H9 (cell line): ENCODE results near the gene THAP11. TPM values are rescaled to one million over a fixed set of nuclear protein-coding genes. Genes with fewer than 3 reads are reported as not detected.
A peak's percentile ranks its signal among the peaks of the same experiment; 100 is the strongest.

Source experiments
- DNase-seq: peaks from one replicate; pipeline ENCODE4 v3.0.0-alpha.2; 2017
- H2AFZ ChIP-seq: one replicate; pipeline ENCODE4 v1.6.1; 2013; ENCODE audit warnings: mild to moderate bottlenecking, low read length, control low read depth, moderate library complexity
- H2AK5ac ChIP-seq: 2 replicates; pipeline ENCODE4 v1.6.1; 2013; ENCODE audit warnings: low read length, control low read depth, mixed read lengths; ENCODE audit not compliant: insufficient read length
- H2BK120ac ChIP-seq: one replicate; pipeline ENCODE4 v1.6.1; 2013; ENCODE audit warnings: low read depth, mild to moderate bottlenecking, low read length, control low read depth, inconsistent platforms; ENCODE audit not compliant: poor library complexity, severe bottlenecking
- H2BK12ac ChIP-seq: 2 replicates; pipeline ENCODE4 v1.6.1; 2013; ENCODE audit warnings: low read length, control low read depth, mixed read lengths, low read depth; ENCODE audit not compliant: insufficient read length
- H2BK15ac ChIP-seq: 2 replicates; pipeline ENCODE4 v1.6.1; 2013; ENCODE audit warnings: low read depth, low read length, control low read depth
- H2BK20ac ChIP-seq: one replicate; pipeline ENCODE4 v1.6.1; 2013; ENCODE audit warnings: low read depth, mild to moderate bottlenecking, low read length, control low read depth, inconsistent platforms; ENCODE audit not compliant: poor library complexity, severe bottlenecking
- H2BK5ac ChIP-seq: 2 replicates; pipeline ENCODE4 v1.6.1; 2013; ENCODE audit warnings: low read length, control low read depth, mixed read lengths; ENCODE audit not compliant: insufficient read length
- H3K14ac ChIP-seq: 2 replicates; pipeline ENCODE4 v1.6.1; 2013; ENCODE audit warnings: low read length, control low read depth; ENCODE audit not compliant: insufficient read depth
- H3K18ac ChIP-seq: 2 replicates; pipeline ENCODE4 v1.6.1; 2013; ENCODE audit warnings: low read depth, mild to moderate bottlenecking, mixed read lengths, low read length, control low read depth; ENCODE audit not compliant: insufficient read length
- H3K23ac ChIP-seq: 2 replicates; pipeline ENCODE4 v1.6.1; 2013; ENCODE audit warnings: low read length, control low read depth, mixed read lengths, low read depth; ENCODE audit not compliant: insufficient read length
- H3K23me2 ChIP-seq: 2 replicates; pipeline ENCODE4 v1.6.1; 2013; ENCODE audit warnings: low read depth, mild to moderate bottlenecking, mixed read lengths, low read length, control low read depth; ENCODE audit not compliant: insufficient read length, poor library complexity, severe bottlenecking
- H3K27ac ChIP-seq: 2 replicates; pipeline ENCODE4 v1.5.1; 2013; ENCODE audit warnings: low read length, control low read depth, mixed read lengths, low read depth; ENCODE audit not compliant: insufficient read length
- H3K27me3 ChIP-seq: 2 replicates; pipeline ENCODE4 v1.6.1; 2013; ENCODE audit warnings: low read length, control low read depth, inconsistent platforms; ENCODE audit not compliant: insufficient read depth
- H3K4ac ChIP-seq: 2 replicates; pipeline ENCODE4 v1.6.1; 2013; ENCODE audit warnings: low read depth, mild to moderate bottlenecking, control low read depth, inconsistent platforms, low read length, moderate library complexity
- H3K4me1 ChIP-seq: 2 replicates; pipeline ENCODE4 v1.6.1; 2013; ENCODE audit warnings: low read length, control low read depth, inconsistent platforms; ENCODE audit not compliant: insufficient read depth
- H3K4me2 ChIP-seq: 2 replicates; pipeline ENCODE4 v1.6.1; 2013; ENCODE audit warnings: low read length, control low read depth, mixed read lengths; ENCODE audit not compliant: insufficient read length, insufficient read depth
- H3K56ac ChIP-seq: 2 replicates; pipeline ENCODE4 v1.6.1; 2013; ENCODE audit warnings: low read depth, mild to moderate bottlenecking, mixed read lengths, low read length, control low read depth; ENCODE audit not compliant: insufficient read length
- H3K79me1 ChIP-seq: 2 replicates; pipeline ENCODE4 v1.6.1; 2013; ENCODE audit warnings: low read depth, mild to moderate bottlenecking, moderate library complexity, low read length, control low read depth, inconsistent platforms; ENCODE audit not compliant: insufficient read depth, poor library complexity, severe bottlenecking
- H3K79me2 ChIP-seq: 2 replicates; pipeline ENCODE4 v1.6.1; 2013; ENCODE audit warnings: low read length, control low read depth, inconsistent platforms; ENCODE audit not compliant: insufficient read depth
- H3K9ac ChIP-seq: 2 replicates; pipeline ENCODE4 v1.6.1; 2013; ENCODE audit warnings: low read length, control low read depth, mixed read lengths; ENCODE audit not compliant: insufficient read length; ENCODE audit errors: extremely low read depth
- H3K9me3 ChIP-seq: one replicate; pipeline ENCODE4 v1.6.1; 2013; ENCODE audit warnings: low read depth, low read length, inconsistent platforms; ENCODE audit not compliant: control insufficient read depth
- H3T11ph ChIP-seq: one replicate; pipeline ENCODE4 v1.6.1; 2013; ENCODE audit warnings: mild to moderate bottlenecking, low read length, control low read depth, inconsistent platforms
- H4K20me1 ChIP-seq: one replicate; pipeline ENCODE4 v1.6.1; 2013; ENCODE audit not compliant: control insufficient read depth, insufficient read length, insufficient read depth
- H4K5ac ChIP-seq: 2 replicates; pipeline ENCODE4 v1.6.1; 2013; ENCODE audit warnings: low read depth, mild to moderate bottlenecking, mixed read lengths, low read length, control low read depth; ENCODE audit not compliant: insufficient read length
- H4K8ac ChIP-seq: replicated peaks from 2 replicates; pipeline ENCODE4 v1.6.1; 2013; ENCODE audit warnings: low read length, control low read depth, mixed read lengths, low read depth; ENCODE audit not compliant: insufficient read length
- H4K91ac ChIP-seq: 2 replicates; pipeline ENCODE4 v1.6.1; 2013; ENCODE audit warnings: low read depth, mild to moderate bottlenecking, moderate library complexity, mixed read lengths, low read length, control low read depth; ENCODE audit not compliant: insufficient read length
- H3K27ac Mint-ChIP-seq, 3 experiments: 2 replicates in 2 of 3; 3 replicates in 1 of 3; pipeline ENCODE4 v1.8.0; 2020 to 2021; ENCODE audit warnings: mixed read lengths in 3 of 3, mild to moderate bottlenecking in 1 of 3, moderate library complexity in 1 of 3
- H3K27me3 Mint-ChIP-seq: 2 replicates; pipeline ENCODE4 v1.8.0; 2021; ENCODE audit warnings: low read depth, mild to moderate bottlenecking, moderate library complexity, mixed read lengths
- H3K36me3 Mint-ChIP-seq, 3 experiments: 2 replicates in 2 of 3; 3 replicates in 1 of 3; pipeline ENCODE4 v1.8.0; 2020 to 2021; ENCODE audit warnings: low read depth in 3 of 3, mixed read lengths in 3 of 3; ENCODE audit not compliant: insufficient read depth in 1 of 3
- H3K4me1 Mint-ChIP-seq, 2 experiments: 2 replicates each; pipeline ENCODE4 v1.8.0; 2020; ENCODE audit warnings: mixed read lengths in 2 of 2
- H3K4me3 Mint-ChIP-seq, 2 experiments: 2 replicates in 1 of 2; 3 replicates in 1 of 2; pipeline ENCODE4 v1.8.0; 2020 to 2021; ENCODE audit warnings: mild to moderate bottlenecking in 2 of 2, mixed read lengths in 2 of 2, moderate library complexity in 1 of 2
- H3K9me3 Mint-ChIP-seq, 2 experiments: 2 replicates in 1 of 2; 3 replicates in 1 of 2; pipeline ENCODE4 v1.8.0; 2020; ENCODE audit warnings: mild to moderate bottlenecking in 2 of 2, mixed read lengths in 2 of 2, moderate library complexity in 1 of 2
- WGBS: extraction: QIAGEN DNeasy Blood & Tissue Kit; methylation state at CpG from one replicate; pipeline ENCODE4 v1.1.7; 2013; ENCODE audit warnings: missing lambda C conversion rate, low lambda C conversion rate, mixed read lengths; ENCODE audit not compliant: insufficient read length; ENCODE audit errors: extremely low coverage; 5-methylcytosine and 5-hydroxymethylcytosine counted together
- total RNA-seq: library from RNA; stranded (reverse); gene quantifications from 2 replicates; pipeline ENCODE4 v1.2.1, GENCODE V29; 2021
- TF ChIP-seq, protein P1 (sequence below): fragments of 200-600 bp; sonication (generic); conservative IDR thresholded peaks from 3 replicates; pipeline ENCODE4 v1.8.0; 2021; ENCODE audit warnings: antibody characterized with exemption, mild to moderate bottlenecking

THAP11 gene
- total RNA-seq, 1 experiment from 2014 or later, result 48.9 TPM

DNA sequence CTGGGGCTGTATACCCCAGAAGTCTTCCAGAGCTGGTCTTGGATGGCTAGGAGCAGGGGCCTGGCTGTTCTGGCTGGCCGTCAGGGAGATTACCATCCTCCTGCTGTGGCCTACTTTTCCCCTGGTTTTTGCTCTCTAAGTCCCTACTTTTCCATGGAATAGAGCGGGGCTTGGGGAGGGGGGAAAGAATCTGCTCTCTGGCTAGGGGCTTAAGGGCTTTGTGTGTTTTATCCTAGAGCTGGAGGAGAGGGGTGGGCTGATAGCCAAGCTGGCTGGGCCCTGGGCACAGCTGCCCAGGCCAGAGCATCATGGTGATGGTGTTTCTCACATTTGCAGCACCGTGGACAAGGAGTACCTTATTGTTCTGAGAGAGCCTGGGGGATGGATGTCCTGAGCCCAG is 46.2 kb downstream of the THAP11 start:
- Histone ChIP-seq H3K4me1 (no peaks in the 10 kb centered on the region), H2BK5ac (no peak overlapping the region), H2BK12ac (no peak overlapping the region), H2BK120ac (no peak overlapping the region), H3K23me2 (no peaks in the 10 kb centered on the region), H3K18ac (no peak overlapping the region), H3K79me2 (no peaks in the 10 kb centered on the region), H3K4ac (no peak overlapping the region), H3T11ph (no peak overlapping the region), H3K23ac (no peak overlapping the region), H3K14ac (no peak overlapping the region), H4K5ac (no peak overlapping the region), H4K8ac (no peak overlapping the region), H2BK15ac (no peak overlapping the region), H3K27me3 (no peaks in the 10 kb centered on the region), H4K91ac (no peak overlapping the region), H2AK5ac (no peak overlapping the region), H3K79me1 (no peaks in the 10 kb centered on the region), H3K9me3 (no peaks in the 10 kb centered on the region), H3K27ac (no peak overlapping the region), H4K20me1 (no peaks in the 10 kb centered on the region), H3K4me2 (no peak overlapping the region), H2BK20ac (no peak overlapping the region), H3K9ac (no peak overlapping the region), H2AFZ (no peak overlapping the region), H3K56ac (no peak overlapping the region)
- Mint-ChIP-seq H3K27ac (peak overlapping the region in 1 of 3 experiments; percentile 27; a peak in 3 of 7 replicates), H3K27me3 (no peaks in the 10 kb centered on the region; the same call in none of the 2 replicates), H3K4me3 (no peak overlapping the region), H3K4me1 (peaks cover 20 to 35% of the 10 kb centered on the region in 2 experiments), H3K9me3 (no peaks in the 10 kb centered on the region), H3K36me3 (peaks cover 2 to 10% (median 8%) of the 10 kb centered on the region in 3 experiments; a peak in 6 of 7 replicates)
- WGBS, result no CpG with 5 or more reads among the region's 3 CpGs
- DNase-seq, result no peak
- TF ChIP-seq, protein P1, sequence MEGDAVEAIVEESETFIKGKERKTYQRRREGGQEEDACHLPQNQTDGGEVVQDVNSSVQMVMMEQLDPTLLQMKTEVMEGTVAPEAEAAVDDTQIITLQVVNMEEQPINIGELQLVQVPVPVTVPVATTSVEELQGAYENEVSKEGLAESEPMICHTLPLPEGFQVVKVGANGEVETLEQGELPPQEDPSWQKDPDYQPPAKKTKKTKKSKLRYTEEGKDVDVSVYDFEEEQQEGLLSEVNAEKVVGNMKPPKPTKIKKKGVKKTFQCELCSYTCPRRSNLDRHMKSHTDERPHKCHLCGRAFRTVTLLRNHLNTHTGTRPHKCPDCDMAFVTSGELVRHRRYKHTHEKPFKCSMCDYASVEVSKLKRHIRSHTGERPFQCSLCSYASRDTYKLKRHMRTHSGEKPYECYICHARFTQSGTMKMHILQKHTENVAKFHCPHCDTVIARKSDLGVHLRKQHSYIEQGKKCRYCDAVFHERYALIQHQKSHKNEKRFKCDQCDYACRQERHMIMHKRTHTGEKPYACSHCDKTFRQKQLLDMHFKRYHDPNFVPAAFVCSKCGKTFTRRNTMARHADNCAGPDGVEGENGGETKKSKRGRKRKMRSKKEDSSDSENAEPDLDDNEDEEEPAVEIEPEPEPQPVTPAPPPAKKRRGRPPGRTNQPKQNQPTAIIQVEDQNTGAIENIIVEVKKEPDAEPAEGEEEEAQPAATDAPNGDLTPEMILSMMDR, result no peak
